H9 (cell line): ENCODE measurements around the gene C19orf25. TPM values are rescaled to one million over a fixed set of nuclear protein-coding genes. Genes with fewer than 3 reads are reported as not detected.

Experiments
- DNase-seq: peaks from one replicate; pipeline ENCODE4 v3.0.0-alpha.2; 2017
- H2AFZ ChIP-seq: one replicate; pipeline ENCODE4 v1.6.1; 2013; ENCODE audit warnings: mild to moderate bottlenecking, low read length, control low read depth, moderate library complexity
- H2AK5ac ChIP-seq: 2 replicates; pipeline ENCODE4 v1.6.1; 2013; ENCODE audit warnings: low read length, control low read depth, mixed read lengths; ENCODE audit not compliant: insufficient read length
- H2BK120ac ChIP-seq: one replicate; pipeline ENCODE4 v1.6.1; 2013; ENCODE audit warnings: low read depth, mild to moderate bottlenecking, low read length, control low read depth, inconsistent platforms; ENCODE audit not compliant: poor library complexity, severe bottlenecking
- H2BK12ac ChIP-seq: 2 replicates; pipeline ENCODE4 v1.6.1; 2013; ENCODE audit warnings: low read length, control low read depth, mixed read lengths, low read depth; ENCODE audit not compliant: insufficient read length
- H2BK15ac ChIP-seq: 2 replicates; pipeline ENCODE4 v1.6.1; 2013; ENCODE audit warnings: low read depth, low read length, control low read depth
- H2BK20ac ChIP-seq: one replicate; pipeline ENCODE4 v1.6.1; 2013; ENCODE audit warnings: low read depth, mild to moderate bottlenecking, low read length, control low read depth, inconsistent platforms; ENCODE audit not compliant: poor library complexity, severe bottlenecking
- H2BK5ac ChIP-seq: 2 replicates; pipeline ENCODE4 v1.6.1; 2013; ENCODE audit warnings: low read length, control low read depth, mixed read lengths; ENCODE audit not compliant: insufficient read length
- H3K14ac ChIP-seq: 2 replicates; pipeline ENCODE4 v1.6.1; 2013; ENCODE audit warnings: low read length, control low read depth; ENCODE audit not compliant: insufficient read depth
- H3K18ac ChIP-seq: 2 replicates; pipeline ENCODE4 v1.6.1; 2013; ENCODE audit warnings: low read depth, mild to moderate bottlenecking, mixed read lengths, low read length, control low read depth; ENCODE audit not compliant: insufficient read length
- H3K23ac ChIP-seq: 2 replicates; pipeline ENCODE4 v1.6.1; 2013; ENCODE audit warnings: low read length, control low read depth, mixed read lengths, low read depth; ENCODE audit not compliant: insufficient read length
- H3K23me2 ChIP-seq: 2 replicates; pipeline ENCODE4 v1.6.1; 2013; ENCODE audit warnings: low read depth, mild to moderate bottlenecking, mixed read lengths, low read length, control low read depth; ENCODE audit not compliant: insufficient read length, poor library complexity, severe bottlenecking
- H3K27ac ChIP-seq: 2 replicates; pipeline ENCODE4 v1.5.1; 2013; ENCODE audit warnings: low read length, control low read depth, mixed read lengths, low read depth; ENCODE audit not compliant: insufficient read length
- H3K27me3 ChIP-seq: 2 replicates; pipeline ENCODE4 v1.6.1; 2013; ENCODE audit warnings: low read length, control low read depth, inconsistent platforms; ENCODE audit not compliant: insufficient read depth
- H3K4ac ChIP-seq: 2 replicates; pipeline ENCODE4 v1.6.1; 2013; ENCODE audit warnings: low read depth, mild to moderate bottlenecking, control low read depth, inconsistent platforms, low read length, moderate library complexity
- H3K4me1 ChIP-seq: 2 replicates; pipeline ENCODE4 v1.6.1; 2013; ENCODE audit warnings: low read length, control low read depth, inconsistent platforms; ENCODE audit not compliant: insufficient read depth
- H3K4me2 ChIP-seq: 2 replicates; pipeline ENCODE4 v1.6.1; 2013; ENCODE audit warnings: low read length, control low read depth, mixed read lengths; ENCODE audit not compliant: insufficient read length, insufficient read depth
- H3K56ac ChIP-seq: 2 replicates; pipeline ENCODE4 v1.6.1; 2013; ENCODE audit warnings: low read depth, mild to moderate bottlenecking, mixed read lengths, low read length, control low read depth; ENCODE audit not compliant: insufficient read length
- H3K79me1 ChIP-seq: 2 replicates; pipeline ENCODE4 v1.6.1; 2013; ENCODE audit warnings: low read depth, mild to moderate bottlenecking, moderate library complexity, low read length, control low read depth, inconsistent platforms; ENCODE audit not compliant: insufficient read depth, poor library complexity, severe bottlenecking
- H3K79me2 ChIP-seq: 2 replicates; pipeline ENCODE4 v1.6.1; 2013; ENCODE audit warnings: low read length, control low read depth, inconsistent platforms; ENCODE audit not compliant: insufficient read depth
- H3K9ac ChIP-seq: 2 replicates; pipeline ENCODE4 v1.6.1; 2013; ENCODE audit warnings: low read length, control low read depth, mixed read lengths; ENCODE audit not compliant: insufficient read length; ENCODE audit errors: extremely low read depth
- H3K9me3 ChIP-seq: one replicate; pipeline ENCODE4 v1.6.1; 2013; ENCODE audit warnings: low read depth, low read length, inconsistent platforms; ENCODE audit not compliant: control insufficient read depth
- H3T11ph ChIP-seq: one replicate; pipeline ENCODE4 v1.6.1; 2013; ENCODE audit warnings: mild to moderate bottlenecking, low read length, control low read depth, inconsistent platforms
- H4K20me1 ChIP-seq: one replicate; pipeline ENCODE4 v1.6.1; 2013; ENCODE audit not compliant: control insufficient read depth, insufficient read length, insufficient read depth
- H4K5ac ChIP-seq: 2 replicates; pipeline ENCODE4 v1.6.1; 2013; ENCODE audit warnings: low read depth, mild to moderate bottlenecking, mixed read lengths, low read length, control low read depth; ENCODE audit not compliant: insufficient read length
- H4K8ac ChIP-seq: replicated peaks from 2 replicates; pipeline ENCODE4 v1.6.1; 2013; ENCODE audit warnings: low read length, control low read depth, mixed read lengths, low read depth; ENCODE audit not compliant: insufficient read length
- H4K91ac ChIP-seq: 2 replicates; pipeline ENCODE4 v1.6.1; 2013; ENCODE audit warnings: low read depth, mild to moderate bottlenecking, moderate library complexity, mixed read lengths, low read length, control low read depth; ENCODE audit not compliant: insufficient read length
- H3K27ac Mint-ChIP-seq, 3 experiments: 2 replicates in 2 of 3; 3 replicates in 1 of 3; pipeline ENCODE4 v1.8.0; 2020 to 2021; ENCODE audit warnings: mixed read lengths in 3 of 3, mild to moderate bottlenecking in 1 of 3, moderate library complexity in 1 of 3
- H3K27me3 Mint-ChIP-seq: 2 replicates; pipeline ENCODE4 v1.8.0; 2021; ENCODE audit warnings: low read depth, mild to moderate bottlenecking, moderate library complexity, mixed read lengths
- H3K36me3 Mint-ChIP-seq, 3 experiments: 2 replicates in 2 of 3; 3 replicates in 1 of 3; pipeline ENCODE4 v1.8.0; 2020 to 2021; ENCODE audit warnings: low read depth in 3 of 3, mixed read lengths in 3 of 3; ENCODE audit not compliant: insufficient read depth in 1 of 3
- H3K4me1 Mint-ChIP-seq, 2 experiments: 2 replicates each; pipeline ENCODE4 v1.8.0; 2020; ENCODE audit warnings: mixed read lengths in 2 of 2
- H3K4me3 Mint-ChIP-seq, 2 experiments: 2 replicates in 1 of 2; 3 replicates in 1 of 2; pipeline ENCODE4 v1.8.0; 2020 to 2021; ENCODE audit warnings: mild to moderate bottlenecking in 2 of 2, mixed read lengths in 2 of 2, moderate library complexity in 1 of 2
- H3K9me3 Mint-ChIP-seq, 2 experiments: 2 replicates in 1 of 2; 3 replicates in 1 of 2; pipeline ENCODE4 v1.8.0; 2020; ENCODE audit warnings: mild to moderate bottlenecking in 2 of 2, mixed read lengths in 2 of 2, moderate library complexity in 1 of 2
- WGBS: extraction: QIAGEN DNeasy Blood & Tissue Kit; methylation state at CpG from one replicate; pipeline ENCODE4 v1.1.7; 2013; ENCODE audit warnings: missing lambda C conversion rate, low lambda C conversion rate, mixed read lengths; ENCODE audit not compliant: insufficient read length; ENCODE audit errors: extremely low coverage; 5-methylcytosine and 5-hydroxymethylcytosine counted together
- total RNA-seq: library from RNA; stranded (reverse); gene quantifications from 2 replicates; pipeline ENCODE4 v1.2.1, GENCODE V29; 2021
- TF ChIP-seq, protein P1 (sequence below): fragments of 200-600 bp; sonication (generic); conservative IDR thresholded peaks from 3 replicates; pipeline ENCODE4 v1.8.0; 2021; ENCODE audit warnings: antibody characterized with exemption, mild to moderate bottlenecking

Gene C19orf25
- total RNA-seq, 1 experiment from 2014 or later = 36.8 TPM

DNA sequence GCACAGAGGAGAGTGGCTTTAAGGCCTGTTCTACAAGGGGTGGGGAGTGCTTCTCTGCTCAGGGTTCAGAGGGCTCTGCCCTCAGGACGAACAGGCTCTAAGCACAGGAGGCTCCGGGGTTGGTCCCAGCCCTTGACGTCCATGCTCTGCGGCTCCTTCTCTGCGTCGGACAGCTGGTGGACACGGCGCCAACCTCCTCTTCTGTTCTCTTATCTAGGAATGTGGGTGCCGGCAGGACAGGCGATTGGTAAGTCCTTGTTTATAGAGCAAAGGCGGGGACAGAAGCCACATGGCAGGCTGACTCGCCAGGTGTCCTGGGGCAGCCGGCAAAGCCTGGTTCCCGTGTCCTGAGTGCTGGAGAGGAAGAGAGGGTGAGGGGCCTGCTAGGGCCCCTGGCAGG is 49.3 kb downstream of the C19orf25 start:
- H3K4me1 Mint-ChIP-seq = no peaks in the 10 kb centered on the region
- Histone ChIP-seq H3K79me1 (no peaks in the 10 kb centered on the region), H3K27me3 (no peaks in the 10 kb centered on the region), H3K79me2 (no peaks in the 10 kb centered on the region), H2BK12ac (no peak overlapping the region), H3K23me2 (no peaks in the 10 kb centered on the region), H4K5ac (no peak overlapping the region), H3K9me3 (no peaks in the 10 kb centered on the region), H2AFZ (no peak overlapping the region), H4K91ac (no peak overlapping the region), H3K23ac (no peak overlapping the region), H3K4me1 (no peaks in the 10 kb centered on the region), H3K14ac (no peak overlapping the region; the same call in 1 of the 2 replicates), H3K27ac (no peak overlapping the region), H4K20me1 (no peaks in the 10 kb centered on the region), H3K18ac (no peak overlapping the region), H3K4me2 (no peak overlapping the region), H2BK15ac (no peak overlapping the region), H2BK120ac (no peak overlapping the region), H4K8ac (no peak overlapping the region), H3T11ph (no peak overlapping the region), H3K9ac (no peak overlapping the region), H2BK5ac (no peak overlapping the region), H3K4ac (no peak overlapping the region), H2AK5ac (no peak overlapping the region), H2BK20ac (no peak overlapping the region), H3K56ac (no peak overlapping the region)
- 0 out of 7 replicates have a peak overlapping the region, but pooled peaks of 1 of the 3 experiments have one; percentile 40 for H3K27ac Mint-ChIP-seq
- no peaks in the 10 kb centered on the region for H3K27me3 Mint-ChIP-seq
- TF ChIP-seq, protein P1, sequence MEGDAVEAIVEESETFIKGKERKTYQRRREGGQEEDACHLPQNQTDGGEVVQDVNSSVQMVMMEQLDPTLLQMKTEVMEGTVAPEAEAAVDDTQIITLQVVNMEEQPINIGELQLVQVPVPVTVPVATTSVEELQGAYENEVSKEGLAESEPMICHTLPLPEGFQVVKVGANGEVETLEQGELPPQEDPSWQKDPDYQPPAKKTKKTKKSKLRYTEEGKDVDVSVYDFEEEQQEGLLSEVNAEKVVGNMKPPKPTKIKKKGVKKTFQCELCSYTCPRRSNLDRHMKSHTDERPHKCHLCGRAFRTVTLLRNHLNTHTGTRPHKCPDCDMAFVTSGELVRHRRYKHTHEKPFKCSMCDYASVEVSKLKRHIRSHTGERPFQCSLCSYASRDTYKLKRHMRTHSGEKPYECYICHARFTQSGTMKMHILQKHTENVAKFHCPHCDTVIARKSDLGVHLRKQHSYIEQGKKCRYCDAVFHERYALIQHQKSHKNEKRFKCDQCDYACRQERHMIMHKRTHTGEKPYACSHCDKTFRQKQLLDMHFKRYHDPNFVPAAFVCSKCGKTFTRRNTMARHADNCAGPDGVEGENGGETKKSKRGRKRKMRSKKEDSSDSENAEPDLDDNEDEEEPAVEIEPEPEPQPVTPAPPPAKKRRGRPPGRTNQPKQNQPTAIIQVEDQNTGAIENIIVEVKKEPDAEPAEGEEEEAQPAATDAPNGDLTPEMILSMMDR = no peak
- WGBS = no CpG with 5 or more reads among the region's 14 CpGs
- no peak overlapping the region for H3K4me3 Mint-ChIP-seq
- no peak for DNase-seq
- peaks cover 15 to 68% (median 50%) of the 10 kb centered on the region in 3 experiments; a peak in 6 of 7 replicates for H3K36me3 Mint-ChIP-seq
- H3K9me3 Mint-ChIP-seq = no peaks in the 10 kb centered on the region
